ENCODE results near the gene SMCP.

- TF ChIP-seq CTCF (IDR thresholded peaks at IDR 0.05; ENCODE audit: low read length) (no peak), EZH2phosphoT487 (IDR thresholded peaks at IDR 0.05; ENCODE audit: low read length) (no peak)
These were observed 1.6 kb downstream of the SMCP start for GRCh38 chr1:152879559-152880198.
